Measurements from ENCODE around the gene MZB1.

Gene MZB1

DNA sequence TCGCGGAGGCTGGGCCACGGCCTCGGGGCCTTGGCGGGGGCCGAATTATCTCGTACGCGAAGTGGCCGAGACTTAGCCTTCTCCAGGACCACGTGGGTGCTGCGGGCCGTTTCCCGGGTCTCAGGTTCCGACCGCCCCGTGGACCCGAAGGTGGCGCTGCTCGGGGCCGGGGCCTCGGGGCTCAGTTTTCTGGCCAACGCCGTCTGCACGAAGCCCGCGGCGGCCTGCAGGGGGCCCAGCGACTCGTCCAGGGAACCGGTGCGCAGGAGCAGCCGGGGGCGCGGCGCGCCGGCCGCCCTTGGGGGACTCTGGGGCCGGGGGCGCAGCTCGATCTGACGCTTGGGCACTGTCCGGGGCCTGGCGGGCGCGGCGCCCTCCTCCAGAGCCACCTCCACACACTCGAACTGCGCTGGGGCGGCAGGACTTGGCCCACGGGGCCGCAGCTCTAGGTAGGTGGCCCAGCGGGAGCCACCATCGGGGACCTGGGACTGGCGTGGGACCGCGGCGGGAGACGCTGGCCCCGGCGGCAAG, 4.5 kb upstream of the MZB1 start:
- no CpG with 5 or more reads among the region's 62 CpGs for WGBS, 2 donors (ENCODE audit: extremely low coverage in 2 of 2, insufficient read length in 2 of 2, insufficient replicate concordance in 1 of 2)
- peak overlapping the region; percentile 87 for H2AFZ ChIP-seq (ENCODE audit: low read length)
- no peak overlapping the region for H3K27ac ChIP-seq (replicated peaks; ENCODE audit: low read length)
- no peak overlapping the region for H2BK5ac ChIP-seq (ENCODE audit: low read length)
- H3K9me3 ChIP-seq (replicated peaks in 1 of 2; ENCODE audit: control insufficient read depth in 2 of 2, insufficient read depth in 1 of 2, low read depth in 1 of 2, low read length in 2 of 2), result peaks cover 0 to 17% of the 10 kb centered on the region in 2 donors
- H2BK12ac ChIP-seq (ENCODE audit: low read length), result peak overlapping the region; percentile 6
- no peak for DNase-seq (ENCODE audit: low spot score)
- H4K8ac ChIP-seq (ENCODE audit: low read depth, low read length), result peak overlapping the region; percentile 48
- H2BK15ac ChIP-seq (ENCODE audit: low read length), result peak overlapping the region; percentile 81
- H3K23ac ChIP-seq (ENCODE audit: low read depth, low read length, poor library complexity), result peak overlapping the region; percentile 76
- H3K4ac ChIP-seq (ENCODE audit: low read length), result peak overlapping the region; percentile 66
- peak overlapping the region; percentile 80 for H3K9ac ChIP-seq (ENCODE audit: low read depth, low read length, poor library complexity)
- peaks cover 25 to 52% (median 46%) of the 10 kb centered on the region in 3 experiments for H3K27me3 ChIP-seq (ENCODE audit: control insufficient read depth in 3 of 3, insufficient read depth in 3 of 3, low read depth in 1 of 3, low read length in 3 of 3)
- H3K4me1 ChIP-seq (ENCODE audit: control insufficient read depth in 2 of 2, insufficient read depth in 1 of 2, low read depth in 1 of 2, low read length in 2 of 2), result peaks cover 0 to 6% of the 10 kb centered on the region in 2 donors
- H3K18ac ChIP-seq (ENCODE audit: low read length), result peak overlapping the region; percentile 95
- H3K4me2 ChIP-seq (ENCODE audit: insufficient read depth, low read length, poor library complexity, severe bottlenecking), result peak overlapping the region; percentile 77
- H2AK5ac ChIP-seq (ENCODE audit: low read depth, low read length), result peak overlapping the region; percentile 91
- H3K4me3 ChIP-seq (ENCODE audit: low read length in 2 of 2), result peak overlapping the region; percentile 6 to 76
- H2BK120ac ChIP-seq (ENCODE audit: low read depth, low read length), result peak overlapping the region; percentile 39
- H3K14ac ChIP-seq (ENCODE audit: low read length), result peak overlapping the region; percentile 71
- H3K36me3 ChIP-seq (replicated peaks in 1 of 2; ENCODE audit: control insufficient read depth in 2 of 2, insufficient read depth in 2 of 2, low read length in 2 of 2), result no peaks in the 10 kb centered on the region
- H3K79me1 ChIP-seq (ENCODE audit: low read depth, low read length), result peaks cover 2% of the 10 kb centered on the region
- H4K91ac ChIP-seq (ENCODE audit: low read depth, low read length, poor library complexity), result no peak overlapping the region

DNA sequence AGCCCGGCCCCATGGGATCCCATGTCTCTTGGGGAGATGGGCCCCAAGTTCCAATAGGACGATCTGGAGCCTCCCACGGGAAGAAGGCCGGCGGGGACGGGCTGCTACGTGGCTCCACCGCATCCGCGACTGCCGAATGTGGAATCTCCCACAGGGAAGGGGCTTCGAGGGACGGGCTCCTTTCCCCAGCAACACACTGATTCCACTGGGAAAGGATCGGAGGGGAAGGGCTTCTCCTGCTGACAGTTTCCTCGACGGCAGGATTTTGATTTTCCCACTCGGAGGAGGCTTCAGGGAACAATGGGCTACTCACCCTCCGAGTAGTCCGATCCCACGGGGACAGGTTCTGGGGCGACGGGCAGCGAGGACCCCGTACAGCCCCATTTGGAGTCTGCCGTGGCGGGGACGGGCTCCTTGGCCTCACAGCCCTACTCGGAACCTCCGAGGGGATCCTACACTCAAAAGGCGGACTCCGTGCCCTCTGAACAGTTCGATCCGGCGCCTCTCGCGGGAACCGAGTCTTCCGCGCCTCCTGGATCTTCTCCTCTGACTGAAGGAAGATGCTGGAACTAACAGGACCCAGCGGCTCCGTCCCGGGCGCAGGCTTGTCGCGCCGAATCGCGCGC, 3.9 kb upstream of the MZB1 start:
- Histone ChIP-seq H4K8ac (ENCODE audit: low read depth, low read length) (peak overlapping the region; percentile 48), H2AFZ (ENCODE audit: low read length) (peak overlapping the region; percentile 87), H3K4me3 (ENCODE audit: low read length in 2 of 2) (peak overlapping the region in 1 of 2 donors; percentile 76), H2BK15ac (ENCODE audit: low read length) (peak overlapping the region; percentile 49), H3K4ac (ENCODE audit: low read length) (no peak overlapping the region), H3K36me3 (replicated peaks in 1 of 2; ENCODE audit: control insufficient read depth in 2 of 2, insufficient read depth in 2 of 2, low read length in 2 of 2) (no peaks in the 10 kb centered on the region), H4K91ac (ENCODE audit: low read depth, low read length, poor library complexity) (no peak overlapping the region), H3K4me1 (ENCODE audit: control insufficient read depth in 2 of 2, insufficient read depth in 1 of 2, low read depth in 1 of 2, low read length in 2 of 2) (peaks cover 0 to 6% of the 10 kb centered on the region in 2 donors), H2BK120ac (ENCODE audit: low read depth, low read length) (peak overlapping the region; percentile 39), H3K4me2 (ENCODE audit: insufficient read depth, low read length, poor library complexity, severe bottlenecking) (peak overlapping the region; percentile 77), H2BK12ac (ENCODE audit: low read length) (no peak overlapping the region), H3K27ac (replicated peaks; ENCODE audit: low read length) (no peak overlapping the region), H3K79me1 (ENCODE audit: low read depth, low read length) (peaks cover 2% of the 10 kb centered on the region), H3K14ac (ENCODE audit: low read length) (peak overlapping the region; percentile 63), H2BK5ac (ENCODE audit: low read length) (no peak overlapping the region), H3K9me3 (replicated peaks in 1 of 2; ENCODE audit: control insufficient read depth in 2 of 2, insufficient read depth in 1 of 2, low read depth in 1 of 2, low read length in 2 of 2) (peaks cover 0 to 17% of the 10 kb centered on the region in 2 donors), H3K27me3 (ENCODE audit: control insufficient read depth in 3 of 3, insufficient read depth in 3 of 3, low read depth in 1 of 3, low read length in 3 of 3) (peaks cover 25 to 52% (median 46%) of the 10 kb centered on the region in 3 experiments), H3K9ac (ENCODE audit: low read depth, low read length, poor library complexity) (peak overlapping the region; percentile 50), H3K18ac (ENCODE audit: low read length) (peak overlapping the region; percentile 93), H2AK5ac (ENCODE audit: low read depth, low read length) (peak overlapping the region; percentile 91), H3K23ac (ENCODE audit: low read depth, low read length, poor library complexity) (peak overlapping the region; percentile 58)
- no peak for DNase-seq (ENCODE audit: low spot score)
- no CpG with 5 or more reads among the region's 49 CpGs for WGBS, 2 donors (ENCODE audit: extremely low coverage in 2 of 2, insufficient read length in 2 of 2, insufficient replicate concordance in 1 of 2)

DNA sequence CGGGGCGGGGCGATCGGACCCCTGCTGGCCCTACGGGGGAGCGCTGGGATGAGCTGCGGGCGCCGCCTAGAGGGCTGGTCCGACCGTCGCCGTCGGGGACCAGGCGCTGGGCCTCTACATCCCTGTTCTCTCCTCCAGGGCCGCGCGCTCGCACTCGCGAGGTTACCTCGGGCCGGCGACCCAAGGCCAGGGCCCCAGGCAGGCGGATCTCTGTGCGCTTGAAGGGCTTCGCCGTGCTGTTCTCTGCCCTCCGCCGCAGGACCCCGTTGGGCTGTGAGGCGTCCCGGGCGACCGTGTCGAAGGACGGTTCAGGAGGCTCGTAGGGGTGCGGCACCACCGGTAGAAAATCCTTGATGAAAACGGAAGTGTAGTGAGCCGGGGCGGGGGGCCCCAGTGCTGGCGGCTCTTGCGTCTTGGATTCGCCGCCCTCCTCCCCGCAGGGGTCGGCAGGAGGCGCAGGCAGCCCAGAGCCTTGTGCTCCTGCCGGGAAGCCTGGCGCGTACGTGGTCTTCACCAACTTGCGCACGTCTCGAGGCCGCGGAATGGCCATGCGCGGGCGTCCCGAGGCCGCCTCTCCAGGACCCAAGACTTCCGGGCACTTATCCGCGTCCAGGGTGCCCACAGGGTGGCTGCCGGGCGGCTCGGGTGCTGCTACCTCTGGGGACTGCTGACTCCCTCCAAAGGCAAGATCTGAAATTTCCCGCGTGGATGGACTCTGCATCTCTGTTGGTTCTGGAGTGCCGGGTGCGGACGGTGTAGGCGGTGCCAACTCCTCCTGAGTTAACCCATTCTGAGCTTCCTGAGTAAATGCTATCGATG, 3.2 kb upstream of the MZB1 start:
- Histone ChIP-seq H2AK5ac (ENCODE audit: low read depth, low read length) (peak overlapping the region; percentile 4), H4K8ac (ENCODE audit: low read depth, low read length) (peak overlapping the region; percentile 48), H3K14ac (ENCODE audit: low read length) (peak overlapping the region; percentile 89), H2BK12ac (ENCODE audit: low read length) (peak overlapping the region; percentile 22), H3K27me3 (ENCODE audit: control insufficient read depth in 3 of 3, insufficient read depth in 3 of 3, low read depth in 1 of 3, low read length in 3 of 3) (peaks cover 25 to 52% (median 46%) of the 10 kb centered on the region in 3 experiments), H3K23ac (ENCODE audit: low read depth, low read length, poor library complexity) (peak overlapping the region; percentile 98), H3K9ac (ENCODE audit: low read depth, low read length, poor library complexity) (peak overlapping the region; percentile 88), H3K36me3 (replicated peaks in 1 of 2; ENCODE audit: control insufficient read depth in 2 of 2, insufficient read depth in 2 of 2, low read length in 2 of 2) (no peaks in the 10 kb centered on the region), H3K4me1 (ENCODE audit: control insufficient read depth in 2 of 2, insufficient read depth in 1 of 2, low read depth in 1 of 2, low read length in 2 of 2) (peaks cover under 1 to 9% of the 10 kb centered on the region in 2 donors), H3K4ac (ENCODE audit: low read length) (no peak overlapping the region), H2BK15ac (ENCODE audit: low read length) (peak overlapping the region; percentile 85), H3K9me3 (replicated peaks in 1 of 2; ENCODE audit: control insufficient read depth in 2 of 2, insufficient read depth in 1 of 2, low read depth in 1 of 2, low read length in 2 of 2) (peaks cover 0 to 17% of the 10 kb centered on the region in 2 donors), H2BK5ac (ENCODE audit: low read length) (no peak overlapping the region), H2AFZ (ENCODE audit: low read length) (peak overlapping the region; percentile 87), H3K4me3 (ENCODE audit: low read length in 2 of 2) (peak overlapping the region; percentile 12 to 72), H3K18ac (ENCODE audit: low read length) (peak overlapping the region; percentile 95), H4K91ac (ENCODE audit: low read depth, low read length, poor library complexity) (no peak overlapping the region), H2BK120ac (ENCODE audit: low read depth, low read length) (no peak overlapping the region), H3K27ac (replicated peaks; ENCODE audit: low read length) (no peak overlapping the region), H3K4me2 (ENCODE audit: insufficient read depth, low read length, poor library complexity, severe bottlenecking) (peak overlapping the region; percentile 66), H3K79me1 (ENCODE audit: low read depth, low read length) (peaks cover 2% of the 10 kb centered on the region)
- no CpG with 5 or more reads among the region's 77 CpGs for WGBS, 2 donors (ENCODE audit: extremely low coverage in 2 of 2, insufficient read length in 2 of 2, insufficient replicate concordance in 1 of 2)
- no peak for DNase-seq (ENCODE audit: low spot score)

DNA sequence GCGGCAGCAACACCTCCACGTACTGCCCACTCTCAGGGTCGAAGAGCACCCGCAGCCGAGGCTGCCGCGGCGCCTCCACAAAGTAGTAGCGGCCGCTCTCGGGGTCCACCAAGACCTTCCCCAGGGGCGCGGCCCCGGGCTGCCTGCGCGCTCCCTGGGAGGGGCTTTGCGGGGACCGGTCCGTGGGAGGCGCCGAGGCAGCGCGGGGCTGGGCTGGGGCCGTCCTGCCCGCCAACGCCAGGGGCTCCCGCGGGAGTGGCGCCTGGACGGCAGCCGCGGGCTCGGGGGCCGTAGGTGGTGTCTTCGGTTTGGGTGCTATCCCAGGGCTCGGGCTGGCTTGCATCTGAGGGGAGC, 2.6 kb upstream of the MZB1 start:
- H4K8ac ChIP-seq (ENCODE audit: low read depth, low read length), result no peak overlapping the region
- peaks cover 25 to 52% (median 46%) of the 10 kb centered on the region in 3 experiments for H3K27me3 ChIP-seq (ENCODE audit: control insufficient read depth in 3 of 3, insufficient read depth in 3 of 3, low read depth in 1 of 3, low read length in 3 of 3)
- no peak overlapping the region for H2BK5ac ChIP-seq (ENCODE audit: low read length)
- H3K4ac ChIP-seq (ENCODE audit: low read length), result no peak overlapping the region
- no peak overlapping the region for H4K91ac ChIP-seq (ENCODE audit: low read depth, low read length, poor library complexity)
- no CpG with 5 or more reads among the region's 36 CpGs for WGBS, 2 donors (ENCODE audit: extremely low coverage in 2 of 2, insufficient read length in 2 of 2, insufficient replicate concordance in 1 of 2)
- peak overlapping the region; percentile 60 for H3K9ac ChIP-seq (ENCODE audit: low read depth, low read length, poor library complexity)
- peak overlapping the region; percentile 22 for H2BK12ac ChIP-seq (ENCODE audit: low read length)
- H3K4me1 ChIP-seq (ENCODE audit: control insufficient read depth in 2 of 2, insufficient read depth in 1 of 2, low read depth in 1 of 2, low read length in 2 of 2), result peaks cover 2 to 9% of the 10 kb centered on the region in 2 donors
- no peak overlapping the region for H3K27ac ChIP-seq (replicated peaks; ENCODE audit: low read length)
- H3K14ac ChIP-seq (ENCODE audit: low read length), result no peak overlapping the region
- H3K36me3 ChIP-seq (replicated peaks in 1 of 2; ENCODE audit: control insufficient read depth in 2 of 2, insufficient read depth in 2 of 2, low read length in 2 of 2), result no peaks in the 10 kb centered on the region
- peak overlapping the region; percentile 91 for H2BK120ac ChIP-seq (ENCODE audit: low read depth, low read length)
- H3K9me3 ChIP-seq (replicated peaks in 1 of 2; ENCODE audit: control insufficient read depth in 2 of 2, insufficient read depth in 1 of 2, low read depth in 1 of 2, low read length in 2 of 2), result peaks cover 0 to 17% of the 10 kb centered on the region in 2 donors
- H2AFZ ChIP-seq (ENCODE audit: low read length), result peak overlapping the region; percentile 87
- peak overlapping the region; percentile 89 for H2AK5ac ChIP-seq (ENCODE audit: low read depth, low read length)
- H3K18ac ChIP-seq (ENCODE audit: low read length), result peak overlapping the region; percentile 87
- DNase-seq (ENCODE audit: low spot score), result no peak
- peaks cover 2% of the 10 kb centered on the region for H3K79me1 ChIP-seq (ENCODE audit: low read depth, low read length)
- peak overlapping the region in 1 of 2 donors; percentile 72 for H3K4me3 ChIP-seq (ENCODE audit: low read length in 2 of 2)
- H3K23ac ChIP-seq (ENCODE audit: low read depth, low read length, poor library complexity), result peak overlapping the region; percentile 98
- peak overlapping the region; percentile 58 for H2BK15ac ChIP-seq (ENCODE audit: low read length)
- H3K4me2 ChIP-seq (ENCODE audit: insufficient read depth, low read length, poor library complexity, severe bottlenecking), result peak overlapping the region; percentile 66
